Measurements from ENCODE around the gene RBFOX1. TPM values are rescaled to one million over a fixed set of nuclear protein-coding genes. Genes with fewer than 3 reads are reported as not detected.

RBFOX1 gene
- total RNA-seq, 1 donor from 2014 or later = 0.84 TPM

DNA sequence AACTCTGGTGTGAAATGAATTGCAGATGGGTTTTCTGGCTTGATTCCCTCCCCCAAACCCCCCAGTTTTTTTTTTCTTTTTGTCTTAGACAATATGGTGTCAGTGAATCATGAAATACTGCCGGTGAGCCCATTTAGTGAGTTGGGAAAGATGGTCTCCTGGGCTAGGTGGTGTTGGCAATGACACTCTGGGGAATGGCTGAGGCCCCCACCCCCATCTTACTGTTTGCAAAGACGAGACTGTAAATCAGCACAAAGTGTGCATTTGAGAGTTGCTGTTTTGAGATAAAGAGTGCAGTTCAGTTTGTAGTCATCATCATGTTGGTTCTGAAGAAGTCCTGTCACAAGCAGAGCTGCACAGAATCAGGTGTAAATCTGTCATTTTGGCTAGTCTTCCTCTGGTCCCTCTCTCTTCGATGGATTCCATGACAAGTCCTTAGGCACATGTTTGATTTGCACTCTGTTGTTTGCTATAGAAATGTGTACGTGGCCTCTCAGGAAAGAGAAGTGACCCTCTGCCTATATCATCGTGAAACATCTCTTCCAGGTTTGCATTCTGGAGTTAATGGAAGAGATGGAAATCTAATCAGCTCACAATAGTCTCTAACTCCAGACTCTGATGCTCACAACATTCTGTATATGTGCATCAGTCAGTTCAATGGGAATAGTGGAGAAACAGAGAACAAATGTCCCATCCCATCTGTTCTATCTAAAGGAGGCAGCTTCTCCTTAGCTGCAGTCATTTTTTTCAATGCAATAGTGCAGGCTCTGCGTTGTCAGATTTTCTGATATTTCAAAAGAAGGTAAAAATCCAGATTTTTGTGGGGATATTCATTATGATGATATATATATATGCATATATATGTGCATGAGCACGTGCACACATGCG, 34.6 kb downstream of the RBFOX1 start:
- H3K4me1 Mint-ChIP-seq (ENCODE audit: low read depth, unreplicated experiment) = no peaks in the 10 kb centered on the region
- H3K4me3 Mint-ChIP-seq (ENCODE audit: unreplicated experiment) = no peak overlapping the region
- H3K27me3 ChIP-seq (ENCODE audit: insufficient read depth, low read length) = no peaks in the 10 kb centered on the region
- no peaks in the 10 kb centered on the region for H4K20me1 ChIP-seq (ENCODE audit: insufficient read depth, low read length)
- FAIRE-seq (no peak), DNase-seq (ENCODE audit: low read depth) (no peak)
- H3K4me2 ChIP-seq (ENCODE audit: low read length) = no peak overlapping the region
- no peak overlapping the region for H3K27ac Mint-ChIP-seq (ENCODE audit: unreplicated experiment)
- no peaks in the 10 kb centered on the region for H3K27me3 Mint-ChIP-seq (ENCODE audit: low read depth, unreplicated experiment)
- no peaks in the 10 kb centered on the region for H3K4me1 ChIP-seq (ENCODE audit: insufficient read depth, low read length)
- no peaks in the 10 kb centered on the region for H3K9me3 Mint-ChIP-seq (ENCODE audit: unreplicated experiment)
- TF ChIP-seq EZH2 (IDR thresholded peaks at IDR 0.05; ENCODE audit: insufficient read depth, low read length) (no peak), CTCF (IDR thresholded peaks at IDR 0.05; ENCODE audit: insufficient read depth, low read depth, low read length) (no peak)
- H3K27ac ChIP-seq (ENCODE audit: low read depth, low read length) = no peak overlapping the region
- no peak overlapping the region for H3K9ac ChIP-seq (ENCODE audit: low read length)
- no peak overlapping the region for H2AFZ ChIP-seq (ENCODE audit: low read depth, low read length)
- H3K9me3 ChIP-seq (ENCODE audit: insufficient read depth, low read depth, low read length) = peaks cover 7% of the 10 kb centered on the region
- H3K79me2 ChIP-seq (ENCODE audit: insufficient read depth, low read length) = no peaks in the 10 kb centered on the region
- H3K36me3 Mint-ChIP-seq (ENCODE audit: low read depth, unreplicated experiment) = no peaks in the 10 kb centered on the region
- no peak overlapping the region for H3K4me3 ChIP-seq (ENCODE audit: insufficient read depth, low read depth, low read length)
- no peaks in the 10 kb centered on the region for H3K36me3 ChIP-seq (ENCODE audit: insufficient read depth, low read length)

GRCh38 chr16:7369204-7369603, 36.6 kb downstream of the RBFOX1 start:
- Mint-ChIP-seq H3K27ac (ENCODE audit: unreplicated experiment) (no peak overlapping the region), H3K36me3 (ENCODE audit: low read depth, unreplicated experiment) (no peaks in the 10 kb centered on the region), H3K27me3 (ENCODE audit: low read depth, unreplicated experiment) (no peaks in the 10 kb centered on the region), H3K9me3 (ENCODE audit: unreplicated experiment) (no peaks in the 10 kb centered on the region), H3K4me1 (ENCODE audit: low read depth, unreplicated experiment) (no peaks in the 10 kb centered on the region), H3K4me3 (ENCODE audit: unreplicated experiment) (no peak overlapping the region)
- Histone ChIP-seq H3K36me3 (ENCODE audit: insufficient read depth, low read length) (no peaks in the 10 kb centered on the region), H3K4me2 (ENCODE audit: low read length) (no peak overlapping the region), H3K4me3 (ENCODE audit: insufficient read depth, low read depth, low read length) (no peak overlapping the region), H4K20me1 (ENCODE audit: insufficient read depth, low read length) (no peaks in the 10 kb centered on the region), H3K9ac (ENCODE audit: low read length) (no peak overlapping the region), H3K9me3 (ENCODE audit: insufficient read depth, low read depth, low read length) (peaks cover 2% of the 10 kb centered on the region), H3K27ac (ENCODE audit: low read depth, low read length) (no peak overlapping the region), H2AFZ (ENCODE audit: low read depth, low read length) (no peak overlapping the region), H3K4me1 (ENCODE audit: insufficient read depth, low read length) (no peaks in the 10 kb centered on the region), H3K27me3 (ENCODE audit: insufficient read depth, low read length) (no peaks in the 10 kb centered on the region), H3K79me2 (ENCODE audit: insufficient read depth, low read length) (no peaks in the 10 kb centered on the region)
- FAIRE-seq (no peak), DNase-seq (ENCODE audit: low read depth) (no peak)
- no peak for TF ChIP-seq EZH2 (IDR thresholded peaks at IDR 0.05; ENCODE audit: insufficient read depth, low read length)

- no peak for FAIRE-seq
- Mint-ChIP-seq H3K27me3 (ENCODE audit: low read depth, unreplicated experiment) (no peaks in the 10 kb centered on the region), H3K4me3 (ENCODE audit: unreplicated experiment) (no peak overlapping the region), H3K9me3 (ENCODE audit: unreplicated experiment) (no peaks in the 10 kb centered on the region), H3K4me1 (ENCODE audit: low read depth, unreplicated experiment) (no peaks in the 10 kb centered on the region), H3K36me3 (ENCODE audit: low read depth, unreplicated experiment) (no peaks in the 10 kb centered on the region), H3K27ac (ENCODE audit: unreplicated experiment) (no peak overlapping the region)
- H4K20me1 ChIP-seq (ENCODE audit: insufficient read depth, low read length) = no peaks in the 10 kb centered on the region
- H3K4me1 ChIP-seq (ENCODE audit: insufficient read depth, low read length) = no peaks in the 10 kb centered on the region
- H3K4me2 ChIP-seq (ENCODE audit: low read length) = no peak overlapping the region
- H2AFZ ChIP-seq (ENCODE audit: low read depth, low read length) = no peak overlapping the region
- TF ChIP-seq EZH2 (IDR thresholded peaks at IDR 0.05; ENCODE audit: insufficient read depth, low read length) (no peak), CTCF (IDR thresholded peaks at IDR 0.05; ENCODE audit: insufficient read depth, low read depth, low read length) (no peak)
- no peak overlapping the region for H3K4me3 ChIP-seq (ENCODE audit: insufficient read depth, low read depth, low read length)
- H3K79me2 ChIP-seq (ENCODE audit: insufficient read depth, low read length) = no peaks in the 10 kb centered on the region
- H3K27ac ChIP-seq (ENCODE audit: low read depth, low read length) = no peak overlapping the region
- no peaks in the 10 kb centered on the region for H3K36me3 ChIP-seq (ENCODE audit: insufficient read depth, low read length)
- H3K9ac ChIP-seq (ENCODE audit: low read length) = no peak overlapping the region
- no peaks in the 10 kb centered on the region for H3K9me3 ChIP-seq (ENCODE audit: insufficient read depth, low read depth, low read length)
- no peak for DNase-seq (ENCODE audit: low read depth)
- H3K27me3 ChIP-seq (ENCODE audit: insufficient read depth, low read length) = no peaks in the 10 kb centered on the region
Observed at GRCh38 chr16:7372095-7372494, 39.5 kb downstream of the RBFOX1 start.
